ENCODE results near the gene TTC12. TPM values are rescaled to one million over a fixed set of nuclear protein-coding genes. Genes with fewer than 3 reads are reported as not detected.

TTC12 gene, protein sequence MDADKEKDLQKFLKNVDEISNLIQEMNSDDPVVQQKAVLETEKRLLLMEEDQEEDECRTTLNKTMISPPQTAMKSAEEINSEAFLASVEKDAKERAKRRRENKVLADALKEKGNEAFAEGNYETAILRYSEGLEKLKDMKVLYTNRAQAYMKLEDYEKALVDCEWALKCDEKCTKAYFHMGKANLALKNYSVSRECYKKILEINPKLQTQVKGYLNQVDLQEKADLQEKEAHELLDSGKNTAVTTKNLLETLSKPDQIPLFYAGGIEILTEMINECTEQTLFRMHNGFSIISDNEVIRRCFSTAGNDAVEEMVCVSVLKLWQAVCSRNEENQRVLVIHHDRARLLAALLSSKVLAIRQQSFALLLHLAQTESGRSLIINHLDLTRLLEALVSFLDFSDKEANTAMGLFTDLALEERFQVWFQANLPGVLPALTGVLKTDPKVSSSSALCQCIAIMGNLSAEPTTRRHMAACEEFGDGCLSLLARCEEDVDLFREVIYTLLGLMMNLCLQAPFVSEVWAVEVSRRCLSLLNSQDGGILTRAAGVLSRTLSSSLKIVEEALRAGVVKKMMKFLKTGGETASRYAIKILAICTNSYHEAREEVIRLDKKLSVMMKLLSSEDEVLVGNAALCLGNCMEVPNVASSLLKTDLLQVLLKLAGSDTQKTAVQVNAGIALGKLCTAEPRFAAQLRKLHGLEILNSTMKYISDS
- 4.7 to 8.1 TPM (median 6.0 TPM) in 5 replicates for total RNA-seq (2022; extraction: Qiagen RNA extraction; ENCODE audit: low read depth)

DNA sequence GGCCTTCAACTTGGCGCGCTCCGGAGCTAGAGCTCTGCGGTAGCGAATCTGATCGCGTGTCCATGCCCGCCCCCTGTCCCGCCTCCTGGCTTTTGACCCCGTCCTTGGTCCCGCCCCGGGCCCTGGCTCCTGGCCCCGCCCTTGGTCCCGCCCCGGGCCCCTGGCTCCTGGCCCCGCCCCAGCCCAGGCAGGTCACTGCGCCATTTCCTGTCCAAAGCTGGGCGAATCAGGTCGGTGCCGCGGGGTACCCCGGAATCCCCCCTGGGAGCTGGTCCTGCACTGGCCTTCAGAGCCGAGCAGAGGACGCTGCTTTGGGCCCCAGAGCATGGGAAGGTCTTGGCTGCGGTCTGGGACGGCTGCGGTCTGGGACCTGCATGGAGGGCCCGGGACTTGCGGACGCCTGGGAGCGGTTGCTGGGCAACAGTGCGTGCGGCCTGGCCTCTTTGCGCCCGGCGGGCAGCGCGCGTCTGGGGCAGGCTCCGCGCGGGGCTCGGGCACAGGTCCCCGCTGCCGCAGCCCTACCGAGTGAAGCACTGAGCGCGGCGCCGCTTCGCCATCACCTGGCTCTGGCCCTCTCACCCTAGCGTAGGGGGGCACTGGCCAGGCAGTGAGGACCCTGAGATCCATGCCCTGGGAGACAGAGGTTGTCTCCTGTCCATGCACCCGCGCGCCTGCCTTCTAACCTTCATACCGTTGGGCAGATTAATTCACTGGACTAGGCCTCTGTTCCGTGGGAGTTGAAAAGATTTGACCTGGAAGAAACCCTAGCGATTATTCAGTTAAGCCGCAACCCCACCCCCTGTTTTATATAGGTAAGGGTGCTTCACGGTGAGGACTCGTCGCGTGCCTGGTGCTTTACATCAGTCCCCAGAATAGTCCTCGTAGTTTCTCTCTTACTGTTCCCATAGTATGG is at the start of gene TTC12:
TSS of gene TTC12 (plus strand) at position 195 of the 913 bp plus-strand sequence. CDS start 1,675 bp downstream, outside the sequence.

DNA sequence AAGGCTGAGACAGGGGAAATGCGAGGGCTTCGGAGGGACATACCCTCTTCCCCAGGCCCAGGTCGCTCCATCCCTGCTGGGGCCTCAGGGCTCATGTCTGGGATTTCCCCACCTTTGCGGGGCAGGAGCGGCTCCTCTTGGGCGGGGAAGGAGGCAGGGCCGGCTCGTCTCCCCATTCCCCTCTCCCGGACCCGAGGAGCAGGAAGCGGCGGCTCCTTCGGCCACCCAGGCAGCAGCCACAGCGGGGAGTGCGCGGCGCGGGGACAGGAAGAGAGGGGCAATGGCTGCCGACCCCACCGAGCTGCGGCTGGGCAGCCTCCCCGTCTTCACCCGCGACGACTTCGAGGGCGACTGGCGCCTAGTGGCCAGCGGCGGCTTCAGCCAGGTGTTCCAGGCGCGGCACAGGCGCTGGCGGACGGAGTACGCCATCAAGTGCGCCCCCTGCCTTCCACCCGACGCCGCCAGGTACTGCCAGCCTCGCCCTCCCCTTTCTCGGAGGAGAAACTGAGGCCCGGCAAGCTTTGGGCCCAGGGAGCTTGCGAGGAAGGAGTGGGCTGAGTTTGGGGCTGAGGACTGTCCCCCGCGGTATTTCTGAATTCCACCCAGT is 73.3 kb downstream of the TTC12 start, which contains the start of gene ANKK1:
TSS of gene ANKK1 (plus strand) at position 175 of the 607 bp plus-strand sequence. CDS start at position 281, 106 bp downstream.

Other genes with a start within 250 kb of the TTC12 start
- gene ANKK1, start 73.2 kb downstream of the TTC12 start, total RNA-seq (2022; extraction: Qiagen RNA extraction; ENCODE audit: low read depth): 0.07 TPM in 2 of 5 replicates, not detected in the others
- gene DRD2, start 160.8 kb downstream of the TTC12 start, total RNA-seq (2022; extraction: Qiagen RNA extraction; ENCODE audit: low read depth): 0.10 to 0.24 TPM (median 0.21 TPM) in 3 of 5 replicates, not detected in the others